GM18517 (cell line): Measurements from ENCODE around the gene NFE2L2.
"Not testable (repeated sequence)": the region's sequence is repeated elsewhere in the genome, so short reads cannot be mapped to it uniquely, and the experiment has no call there.

ENCODE experiments used
- ATAC-seq: cut with Tn5 transposase; IDR thresholded peaks from one replicate; pipeline ENCODE4 v1.9.1; 2021; ENCODE audit warnings: mild to moderate bottlenecking, moderate library complexity; ENCODE audit not compliant: unreplicated experiment

NFE2L2 gene

GRCh38 chr2:177239932-177240630 lies 24.4 kb downstream of the NFE2L2 start:
- ATAC-seq = peak; percentile 44

DNA sequence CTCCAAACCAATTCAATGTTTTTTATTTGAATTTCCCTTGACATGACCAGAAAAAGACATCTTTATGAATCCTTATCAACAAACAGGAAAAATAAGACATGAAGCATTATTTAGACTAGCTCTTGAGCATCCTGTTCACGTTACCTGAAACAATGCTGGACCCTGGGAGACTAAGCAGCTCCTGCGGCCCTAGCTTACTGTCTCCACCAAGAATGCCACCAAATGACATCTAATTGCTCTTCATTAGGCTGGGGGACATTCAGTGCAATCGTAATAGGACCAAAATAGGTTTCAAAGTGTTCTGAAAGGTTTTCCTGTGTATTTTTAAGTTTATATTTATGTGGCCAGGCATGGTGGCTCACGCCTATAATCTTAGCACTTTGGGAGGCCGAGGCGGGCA lies 25.5 kb downstream of the NFE2L2 start:
- no peak for ATAC-seq

DNA sequence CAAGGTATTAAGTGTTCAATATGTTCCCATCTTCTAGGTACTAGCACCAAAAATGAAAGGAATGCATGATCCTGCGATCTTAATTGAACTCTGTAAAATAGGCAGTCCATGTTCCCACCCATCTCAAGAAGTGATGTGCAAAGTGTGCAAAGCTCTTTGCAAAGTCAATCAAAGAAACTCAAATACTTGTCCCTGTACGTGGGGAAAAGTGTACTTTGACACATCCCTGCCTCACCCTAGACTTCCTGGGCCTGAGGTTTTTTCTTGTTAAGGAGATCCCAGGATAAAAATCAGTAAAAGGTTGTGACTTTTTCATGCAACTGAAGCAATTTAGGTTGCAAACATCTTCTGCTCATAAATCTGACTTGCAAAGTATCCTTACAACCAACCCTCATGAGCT lies 26.6 kb downstream of the NFE2L2 start:
- no peak for ATAC-seq

DNA sequence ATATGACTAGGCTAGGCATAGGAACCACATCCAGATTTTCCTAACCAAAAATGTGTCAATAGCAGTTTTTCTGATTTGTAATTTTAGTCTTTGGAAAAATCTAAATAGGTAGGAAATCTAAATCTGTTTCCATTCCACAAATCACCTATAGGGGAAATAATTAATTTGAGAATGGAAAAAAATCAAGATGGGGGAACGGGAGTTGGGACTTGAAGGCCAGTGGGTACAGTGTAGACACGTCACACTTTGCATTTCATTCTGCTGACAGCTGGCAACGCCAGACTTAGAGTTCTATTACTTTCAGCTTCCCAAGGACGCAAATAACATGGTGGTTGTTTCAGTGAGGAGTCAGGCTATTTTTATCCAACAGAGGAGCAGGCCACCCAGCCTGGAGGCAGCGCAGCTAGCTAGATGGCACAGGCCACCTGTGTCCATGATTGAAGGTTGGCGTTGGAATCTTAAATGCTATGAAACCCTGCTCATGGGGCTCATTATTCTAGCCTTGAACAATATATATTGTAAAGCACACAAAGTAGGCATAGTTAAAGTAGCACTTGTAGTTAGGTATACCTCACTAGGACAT lies 28.6 kb downstream of the NFE2L2 start:
- ATAC-seq = no peak

- no peak for ATAC-seq
Measured at GRCh38 chr2:177234267-177234666, 30.3 kb downstream of the NFE2L2 start.

GRCh38 chr2:177232098-177232704 lies 32.3 kb downstream of the NFE2L2 start:
- ATAC-seq = no peak

GRCh38 chr2:177231270-177231669 lies 33.3 kb downstream of the NFE2L2 start:
- ATAC-seq = no peak

GRCh38 chr2:177229442-177230242 lies 34.9 kb downstream of the NFE2L2 start:
- ATAC-seq = no peak

GRCh38 chr2:177225965-177226360 lies 38.6 kb downstream of the NFE2L2 start:
- no peak for ATAC-seq

DNA sequence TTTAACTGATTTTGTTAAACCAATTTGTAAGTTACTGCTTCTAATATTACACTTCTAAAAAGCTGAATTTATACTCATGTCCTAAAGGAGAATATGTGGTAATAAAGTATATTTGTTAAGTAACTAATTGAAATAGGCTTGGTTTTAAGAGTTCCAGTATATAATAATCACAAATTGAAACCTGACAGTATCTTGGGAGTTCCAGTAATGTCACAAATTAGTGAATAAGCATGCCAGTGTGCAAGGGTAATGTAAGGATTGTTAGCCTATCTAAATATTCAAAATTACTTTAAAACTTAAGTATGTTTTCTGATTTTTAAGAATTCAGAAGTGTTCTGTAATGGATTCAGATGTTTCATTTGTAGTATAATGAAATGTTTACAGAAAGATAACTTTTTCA lies 41.1 kb downstream of the NFE2L2 start:
- ATAC-seq = not testable (repeated sequence)

- no peak for ATAC-seq
Measured at GRCh38 chr2:177221970-177222369, 42.6 kb downstream of the NFE2L2 start.

DNA sequence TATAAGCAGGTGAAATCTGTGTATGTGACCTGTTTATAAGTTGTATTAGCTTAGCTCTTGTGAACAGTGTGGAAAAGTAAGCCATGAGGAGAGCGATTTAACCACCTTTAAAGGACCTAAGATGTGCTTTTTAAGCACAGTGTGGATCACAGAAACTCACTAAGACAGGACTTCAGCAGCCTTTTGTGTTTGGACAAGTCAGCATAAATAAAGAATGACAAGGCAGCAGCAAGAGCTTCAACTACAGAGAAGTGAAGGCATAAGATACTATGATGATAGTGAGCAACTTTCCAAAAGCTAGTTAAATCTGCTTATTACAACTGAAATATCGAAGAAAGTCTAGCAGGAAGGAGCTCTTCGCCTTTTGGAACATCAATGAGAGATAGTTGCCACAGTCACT lies 43.0 kb downstream of the NFE2L2 start:
- no peak for ATAC-seq

- not testable (repeated sequence) for ATAC-seq
Measured at GRCh38 chr2:177219787-177220186, 44.7 kb downstream of the NFE2L2 start.

DNA sequence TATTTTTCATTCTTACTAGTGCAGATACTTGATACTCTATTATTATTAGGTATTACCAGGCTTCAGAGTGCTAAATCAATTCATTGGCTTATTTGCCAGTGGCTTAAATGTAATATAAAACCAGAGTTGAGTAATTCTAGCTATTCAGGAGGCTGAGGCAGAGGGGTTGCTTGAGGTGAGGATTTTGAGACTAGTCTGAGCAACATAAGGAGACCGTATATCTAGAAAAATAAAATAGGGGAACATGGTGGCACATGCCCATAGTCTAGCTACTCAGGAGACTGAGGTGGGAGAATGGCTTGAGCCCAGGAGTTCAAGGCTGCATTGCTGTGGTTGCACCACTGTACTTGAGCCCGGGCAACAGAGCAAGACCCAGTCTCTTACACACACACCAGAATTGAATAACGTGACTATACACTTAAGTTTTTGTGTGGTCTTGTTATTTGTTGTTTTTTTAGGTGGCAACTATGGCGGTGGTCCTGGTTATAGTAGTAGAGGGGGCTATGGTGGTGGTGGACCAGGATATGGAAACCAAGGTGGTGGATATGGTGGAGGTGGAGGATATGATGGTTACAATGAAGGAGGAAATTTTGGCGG lies 47.2 kb downstream of the NFE2L2 start:
- ATAC-seq = no peak

DNA sequence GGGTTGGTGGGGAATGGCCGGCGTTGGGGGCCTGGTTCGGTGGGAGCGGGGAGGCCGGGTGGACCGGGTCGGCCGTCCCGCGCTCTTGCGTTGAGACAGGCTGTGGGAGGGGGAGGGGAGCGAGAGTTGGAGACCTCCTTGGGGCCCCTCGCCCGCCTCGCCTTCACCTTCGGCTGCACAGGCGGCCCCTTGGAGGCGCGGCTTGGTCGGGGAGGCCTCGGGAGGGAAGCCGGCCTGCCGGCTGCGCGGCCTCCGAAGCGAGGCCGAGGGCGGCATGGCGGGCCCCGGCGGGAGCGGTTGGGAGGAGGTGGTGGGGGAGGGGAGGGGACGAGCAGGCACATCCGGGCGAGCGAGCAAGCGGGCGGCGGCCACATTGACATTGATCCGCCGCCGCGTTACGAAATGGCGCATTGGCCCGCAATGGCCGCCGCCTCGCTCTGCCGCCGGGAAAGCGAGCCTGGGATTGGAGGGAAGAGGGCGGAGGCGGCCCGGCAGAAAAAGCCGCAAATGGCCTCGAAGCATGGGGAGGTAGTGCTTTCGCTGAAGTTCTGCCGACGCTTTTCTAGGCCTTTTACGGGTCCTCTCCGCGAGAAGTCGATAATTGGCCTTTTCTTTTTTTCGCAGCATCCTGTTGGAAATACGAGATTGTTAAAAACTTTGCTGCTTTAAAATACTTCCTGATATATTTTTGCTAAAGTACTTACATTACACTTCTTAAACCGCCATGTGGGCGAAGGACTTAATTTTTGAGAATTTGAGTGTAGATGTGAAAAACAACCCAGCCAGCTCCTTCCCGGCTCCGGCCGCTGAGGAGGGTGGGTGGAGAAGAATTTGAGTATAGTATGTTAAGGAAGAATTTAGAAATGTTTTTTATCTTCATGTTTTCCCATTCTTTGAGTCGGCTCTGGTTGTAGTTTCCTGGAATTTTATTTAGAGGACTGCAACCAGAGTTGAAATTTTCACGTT lies 51.4 kb downstream of the NFE2L2 start:
- peak; percentile 53 for ATAC-seq

GRCh38 chr2:177212106-177212890 lies 52.2 kb downstream of the NFE2L2 start, which contains the start of gene HNRNPA3:
Gene HNRNPA3, plus strand, starts transcription at chr2:177212794. Its CDS starts 6 bp downstream, at chr2:177212800.
- peak; percentile 81 for ATAC-seq

DNA sequence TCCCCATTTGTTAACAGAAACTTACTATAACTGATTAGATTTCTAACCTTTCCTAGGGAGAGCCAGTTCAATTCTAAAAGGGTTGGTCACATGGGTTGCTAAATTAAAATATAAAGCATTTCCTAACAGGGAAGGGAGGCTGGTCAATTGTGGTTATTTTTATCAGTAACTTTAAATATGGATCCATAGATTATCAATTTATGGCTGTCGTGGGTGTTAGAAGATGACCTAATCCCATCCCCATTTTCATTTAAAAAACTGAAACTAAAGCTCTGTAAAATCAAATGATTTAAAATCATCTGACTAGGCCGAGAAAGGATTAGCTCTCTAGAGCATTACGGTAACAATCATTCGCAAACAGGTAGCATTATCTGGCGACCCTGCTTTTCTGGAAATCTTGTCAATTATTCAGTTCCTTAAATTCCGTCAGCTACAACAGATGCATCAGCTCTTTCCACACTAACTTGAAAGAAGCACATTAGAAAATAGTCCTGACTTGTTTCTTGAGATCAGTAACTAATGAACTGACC lies 52.9 kb downstream of the NFE2L2 start:
- ATAC-seq = no peak

DNA sequence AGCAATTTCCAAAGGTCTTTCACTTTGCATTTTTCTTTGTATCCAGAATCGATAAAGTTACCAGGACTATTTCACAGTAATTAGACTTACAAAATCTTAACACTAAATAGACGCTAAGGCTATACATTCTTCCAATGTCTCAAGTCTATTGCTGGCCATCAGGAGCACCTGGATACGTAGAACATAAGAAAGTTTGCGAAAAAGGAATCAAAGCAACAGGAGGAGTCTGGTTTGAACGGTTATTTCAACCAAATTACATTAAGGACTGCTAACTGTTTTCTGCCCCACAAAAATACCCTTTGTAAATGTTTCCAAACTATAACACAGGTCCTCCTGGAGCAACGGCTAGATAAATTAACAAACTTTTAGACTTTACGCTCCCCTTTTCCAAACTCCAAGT lies 53.4 kb downstream of the NFE2L2 start:
- ATAC-seq = no peak

- ATAC-seq = peak; percentile 69
Measured at GRCh38 chr2:177207101-177207500, 57.4 kb downstream of the NFE2L2 start.
